ENCODE results near the gene B9D2. TPM values are rescaled to one million over a fixed set of nuclear protein-coding genes. Genes with fewer than 3 reads are reported as not detected.

The B9D2 gene
- total and polyA plus RNA-seq, 2 experiments from 2014 or later: 2.7 to 7.4 TPM

GRCh38 chr19:41377977-41378709, 14.2 kb upstream of the B9D2 start:
- Histone ChIP-seq H2AFZ (no peak overlapping the region), H3F3A (replicated peaks; ENCODE audit: low read depth) (0 out of 2 replicates have a peak, but pooled peaks cover 5% of the 10 kb centered on the region), H3K79me2 (replicated peaks; ENCODE audit: insufficient read depth) (no peaks in the 10 kb centered on the region), H3K9me2 (ENCODE audit: insufficient read depth) (no peaks in the 10 kb centered on the region), H3K4me3 (no peak overlapping the region), H3K27ac (ENCODE audit: low read depth) (no peak overlapping the region), H3K27me3 (ENCODE audit: insufficient read depth) (peaks cover 7% of the 10 kb centered on the region; the same call in 1 of the 2 replicates), H4K20me1 (replicated peaks; ENCODE audit: insufficient read depth) (no peaks in the 10 kb centered on the region; the same call in 1 of the 2 replicates), H3K4me1 (ENCODE audit: insufficient read depth) (peaks cover 5% of the 10 kb centered on the region; the same call in 1 of the 2 replicates), H3K4me2 (no peak overlapping the region), H3K36me3 (ENCODE audit: insufficient read depth) (no peaks in the 10 kb centered on the region)
- Mint-ChIP-seq H3K4me1 (peaks cover 10% of the 10 kb centered on the region), H3K9me3 (no peaks in the 10 kb centered on the region), H3K4me3 (no peak overlapping the region), H3K27ac (no peak overlapping the region), H3K36me3 (ENCODE audit: low read depth) (no peaks in the 10 kb centered on the region), H3K27me3 (ENCODE audit: insufficient read depth, low read depth, poor library complexity) (peaks cover 17% of the 10 kb centered on the region)
- ATAC-seq: peak; percentile 83
- TF ChIP-seq, protein P1, sequence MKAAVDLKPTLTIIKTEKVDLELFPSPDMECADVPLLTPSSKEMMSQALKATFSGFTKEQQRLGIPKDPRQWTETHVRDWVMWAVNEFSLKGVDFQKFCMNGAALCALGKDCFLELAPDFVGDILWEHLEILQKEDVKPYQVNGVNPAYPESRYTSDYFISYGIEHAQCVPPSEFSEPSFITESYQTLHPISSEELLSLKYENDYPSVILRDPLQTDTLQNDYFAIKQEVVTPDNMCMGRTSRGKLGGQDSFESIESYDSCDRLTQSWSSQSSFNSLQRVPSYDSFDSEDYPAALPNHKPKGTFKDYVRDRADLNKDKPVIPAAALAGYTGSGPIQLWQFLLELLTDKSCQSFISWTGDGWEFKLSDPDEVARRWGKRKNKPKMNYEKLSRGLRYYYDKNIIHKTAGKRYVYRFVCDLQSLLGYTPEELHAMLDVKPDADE (IDR thresholded peaks at IDR 0.05): no peak
- TF ChIP-seq, protein P2, sequence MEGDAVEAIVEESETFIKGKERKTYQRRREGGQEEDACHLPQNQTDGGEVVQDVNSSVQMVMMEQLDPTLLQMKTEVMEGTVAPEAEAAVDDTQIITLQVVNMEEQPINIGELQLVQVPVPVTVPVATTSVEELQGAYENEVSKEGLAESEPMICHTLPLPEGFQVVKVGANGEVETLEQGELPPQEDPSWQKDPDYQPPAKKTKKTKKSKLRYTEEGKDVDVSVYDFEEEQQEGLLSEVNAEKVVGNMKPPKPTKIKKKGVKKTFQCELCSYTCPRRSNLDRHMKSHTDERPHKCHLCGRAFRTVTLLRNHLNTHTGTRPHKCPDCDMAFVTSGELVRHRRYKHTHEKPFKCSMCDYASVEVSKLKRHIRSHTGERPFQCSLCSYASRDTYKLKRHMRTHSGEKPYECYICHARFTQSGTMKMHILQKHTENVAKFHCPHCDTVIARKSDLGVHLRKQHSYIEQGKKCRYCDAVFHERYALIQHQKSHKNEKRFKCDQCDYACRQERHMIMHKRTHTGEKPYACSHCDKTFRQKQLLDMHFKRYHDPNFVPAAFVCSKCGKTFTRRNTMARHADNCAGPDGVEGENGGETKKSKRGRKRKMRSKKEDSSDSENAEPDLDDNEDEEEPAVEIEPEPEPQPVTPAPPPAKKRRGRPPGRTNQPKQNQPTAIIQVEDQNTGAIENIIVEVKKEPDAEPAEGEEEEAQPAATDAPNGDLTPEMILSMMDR (conservative IDR thresholded peaks at IDR 0.05; ENCODE audit: low read depth in 2 of 2): peak; percentile 54 to 62
- TF ChIP-seq POLR2AphosphoS5 (IDR thresholded peaks at IDR 0.05; ENCODE audit: low read depth): no peak
- DNase-seq (ENCODE audit: low spot score): peak; percentile 90

GRCh38 chr19:41376998-41377365, 13.0 kb upstream of the B9D2 start:
- no peaks in the 10 kb centered on the region for H3K9me3 Mint-ChIP-seq
- 0 out of 2 replicates have a peak, but pooled peaks cover 5% of the 10 kb centered on the region for H3F3A ChIP-seq (replicated peaks; ENCODE audit: low read depth)
- peak overlapping the region; percentile 86 for H3K4me3 ChIP-seq
- peak overlapping the region; percentile 92 for H2AFZ ChIP-seq
- ATAC-seq: peak; percentile 18
- peaks cover 5% of the 10 kb centered on the region; the same call in 1 of the 2 replicates for H3K4me1 ChIP-seq (ENCODE audit: insufficient read depth)
- no peak overlapping the region for H3K27ac ChIP-seq (ENCODE audit: low read depth)
- peaks cover 7% of the 10 kb centered on the region; the same call in 1 of the 2 replicates for H3K27me3 ChIP-seq (ENCODE audit: insufficient read depth)
- H3K36me3 ChIP-seq (ENCODE audit: insufficient read depth): no peaks in the 10 kb centered on the region
- H3K4me1 Mint-ChIP-seq: peaks cover 10% of the 10 kb centered on the region
- peak overlapping the region; percentile 79 for H3K4me3 Mint-ChIP-seq
- no peak for TF ChIP-seq ZNF331 (CRISPR knock-in tag; IDR thresholded peaks at IDR 0.05; ENCODE audit: low read depth)
- no peak for TF ChIP-seq REST (IDR thresholded peaks at IDR 0.05; ENCODE audit: unreplicated experiment)
- TF ChIP-seq POLR2AphosphoS5 (IDR thresholded peaks at IDR 0.05; ENCODE audit: low read depth): no peak
- TF ChIP-seq ZNF114 (CRISPR knock-in tag; IDR thresholded peaks at IDR 0.05): no peak
- no peaks in the 10 kb centered on the region for H3K36me3 Mint-ChIP-seq (ENCODE audit: low read depth)
- no peak overlapping the region for H3K27ac Mint-ChIP-seq
- H3K9me2 ChIP-seq (ENCODE audit: insufficient read depth): no peaks in the 10 kb centered on the region
- no peaks in the 10 kb centered on the region; the same call in 1 of the 2 replicates for H4K20me1 ChIP-seq (replicated peaks; ENCODE audit: insufficient read depth)
- no peak for DNase-seq (ENCODE audit: low spot score)
- peak overlapping the region; percentile 94 for H3K4me2 ChIP-seq
- peaks cover 17% of the 10 kb centered on the region for H3K27me3 Mint-ChIP-seq (ENCODE audit: insufficient read depth, low read depth, poor library complexity)
- no peaks in the 10 kb centered on the region for H3K79me2 ChIP-seq (replicated peaks; ENCODE audit: insufficient read depth)
